Peyer's patch (tissue), 4 donors: ENCODE data around the gene CACNB2. TPM values are rescaled to one million over a fixed set of nuclear protein-coding genes. Genes with fewer than 3 reads are reported as not detected.

Source experiments
- DNase-seq, 3 donors: peaks; one replicate each; pipeline ENCODE4 v3.0.0-alpha.2; 2017 to 2019
- H3K27ac ChIP-seq, 4 donors: fragments of 200-600 bp; sonication (generic); one replicate each; pipeline ENCODE4 v1.5.1; 2016 to 2019
- H3K27me3 ChIP-seq, 2 donors: fragments of 200-600 bp; sonication (generic); one replicate each; pipeline ENCODE4 v1.5.1; 2019
- H3K36me3 ChIP-seq, 3 donors: fragments of 200-600 bp; sonication (generic); one replicate each; pipeline ENCODE4 v1.5.1; 2016 to 2019
- H3K4me1 ChIP-seq, 4 donors: fragments of 200-600 bp; sonication (generic); one replicate each; pipeline ENCODE4 v1.5.1; 2016 to 2019
- H3K4me3 ChIP-seq, 4 donors: fragments of 200-600 bp; sonication (generic); 1 replicate in 3 of 4; 2 replicates in 1 of 4; pipeline ENCODE4 v1.5.1; 2016 to 2019; ENCODE audit warnings: mild to moderate bottlenecking in 1 of 4
- H3K9me3 ChIP-seq, 4 donors: fragments of 200-600 bp; sonication (generic); one replicate each; pipeline ENCODE4 v1.5.1; 2016 to 2019; ENCODE audit warnings: mild to moderate bottlenecking in 1 of 4
- POLR2A ChIP-seq, 2 donors: fragments of 450-650 bp; IDR thresholded peaks; one replicate each; pipeline ENCODE4 v1.5.1; 2017; ENCODE audit warnings: antibody characterized with exemption in 2 of 2, mild to moderate bottlenecking in 2 of 2, moderate library complexity in 2 of 2
- total RNA-seq, 4 donors: library from RNA; depleted of rRNA; stranded (reverse); fragments of >200 nt; gene quantifications; one replicate each; pipeline ENCODE4 v1.1.0, GENCODE V29; 2016
- TF ChIP-seq, protein P1 (sequence below), 6 experiments: fragments of 450-650 bp in 4 of 6; fragments of 200-600 bp in 2 of 6; sonication (generic) in 1 of 6; IDR thresholded peaks; one replicate each; pipeline ENCODE4 v1.5.1; 2017 to 2019; ENCODE audit warnings: antibody characterized with exemption in 6 of 6, mild to moderate bottlenecking in 3 of 6, moderate library complexity in 1 of 6

The CACNB2 gene
- total RNA-seq, 4 donors from 2014 or later = 35.4 to 80.8 (median 48.2) TPM

GRCh38 chr10:18223898-18224297 lies 83.7 kb downstream of the CACNB2 start:
- Histone ChIP-seq H3K27ac (no peak overlapping the region), H3K4me1 (no peaks in the 10 kb centered on the region)
- TF ChIP-seq, protein P1, sequence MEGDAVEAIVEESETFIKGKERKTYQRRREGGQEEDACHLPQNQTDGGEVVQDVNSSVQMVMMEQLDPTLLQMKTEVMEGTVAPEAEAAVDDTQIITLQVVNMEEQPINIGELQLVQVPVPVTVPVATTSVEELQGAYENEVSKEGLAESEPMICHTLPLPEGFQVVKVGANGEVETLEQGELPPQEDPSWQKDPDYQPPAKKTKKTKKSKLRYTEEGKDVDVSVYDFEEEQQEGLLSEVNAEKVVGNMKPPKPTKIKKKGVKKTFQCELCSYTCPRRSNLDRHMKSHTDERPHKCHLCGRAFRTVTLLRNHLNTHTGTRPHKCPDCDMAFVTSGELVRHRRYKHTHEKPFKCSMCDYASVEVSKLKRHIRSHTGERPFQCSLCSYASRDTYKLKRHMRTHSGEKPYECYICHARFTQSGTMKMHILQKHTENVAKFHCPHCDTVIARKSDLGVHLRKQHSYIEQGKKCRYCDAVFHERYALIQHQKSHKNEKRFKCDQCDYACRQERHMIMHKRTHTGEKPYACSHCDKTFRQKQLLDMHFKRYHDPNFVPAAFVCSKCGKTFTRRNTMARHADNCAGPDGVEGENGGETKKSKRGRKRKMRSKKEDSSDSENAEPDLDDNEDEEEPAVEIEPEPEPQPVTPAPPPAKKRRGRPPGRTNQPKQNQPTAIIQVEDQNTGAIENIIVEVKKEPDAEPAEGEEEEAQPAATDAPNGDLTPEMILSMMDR (IDR thresholded peaks at IDR 0.05) = no peak
- TF ChIP-seq POLR2A (IDR thresholded peaks at IDR 0.05) = no peak

GRCh38 chr10:18224626-18225445 lies 84.6 kb downstream of the CACNB2 start:
- H3K4me3 ChIP-seq = no peak overlapping the region
- no peak for TF ChIP-seq POLR2A (IDR thresholded peaks at IDR 0.05)
- TF ChIP-seq, protein P1 (IDR thresholded peaks at IDR 0.05) = no peak
- no peaks in the 10 kb centered on the region for H3K27me3 ChIP-seq
- no peaks in the 10 kb centered on the region for H3K4me1 ChIP-seq
- no peaks in the 10 kb centered on the region for H3K36me3 ChIP-seq
- no peaks in the 10 kb centered on the region for H3K9me3 ChIP-seq
- DNase-seq = no peak
- peak overlapping the region in 1 of 4 donors; percentile 18 for H3K27ac ChIP-seq

More at GRCh38 chr10:18223898-18224297, 83.7 kb downstream of the CACNB2 start:
- no peaks in the 10 kb centered on the region for H3K9me3 ChIP-seq
- no peak for DNase-seq
- no peaks in the 10 kb centered on the region for H3K36me3 ChIP-seq
- H3K4me3 ChIP-seq = no peak overlapping the region
- H3K27me3 ChIP-seq = no peaks in the 10 kb centered on the region

DNA sequence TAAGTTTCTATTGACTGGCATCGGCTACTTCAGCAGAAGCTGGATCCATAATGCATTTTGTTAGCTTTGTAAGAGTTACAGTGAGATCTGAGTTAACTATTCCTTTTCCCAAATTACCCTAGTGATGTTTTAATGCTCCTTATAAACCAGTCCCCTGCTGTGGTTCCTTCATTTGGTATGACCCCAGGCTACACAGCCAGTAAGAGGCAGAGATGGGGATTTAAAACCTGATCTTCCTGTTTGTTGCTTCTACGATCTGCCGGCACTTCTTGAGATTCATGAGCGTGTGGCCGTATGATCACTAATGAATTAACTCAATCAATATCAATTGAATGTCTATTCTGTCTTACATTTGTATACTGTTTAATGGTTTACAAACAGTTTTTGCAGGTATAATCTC lies 86.1 kb downstream of the CACNB2 start:
- H3K27ac ChIP-seq = no peak overlapping the region
- no peaks in the 10 kb centered on the region for H3K27me3 ChIP-seq
- no peak for TF ChIP-seq POLR2A (IDR thresholded peaks at IDR 0.05)
- TF ChIP-seq, protein P1 (IDR thresholded peaks at IDR 0.05) = no peak
- no peaks in the 10 kb centered on the region for H3K36me3 ChIP-seq
- no peak overlapping the region for H3K4me3 ChIP-seq
- H3K9me3 ChIP-seq = no peaks in the 10 kb centered on the region
- no peak for DNase-seq
- H3K4me1 ChIP-seq = no peaks in the 10 kb centered on the region

DNA sequence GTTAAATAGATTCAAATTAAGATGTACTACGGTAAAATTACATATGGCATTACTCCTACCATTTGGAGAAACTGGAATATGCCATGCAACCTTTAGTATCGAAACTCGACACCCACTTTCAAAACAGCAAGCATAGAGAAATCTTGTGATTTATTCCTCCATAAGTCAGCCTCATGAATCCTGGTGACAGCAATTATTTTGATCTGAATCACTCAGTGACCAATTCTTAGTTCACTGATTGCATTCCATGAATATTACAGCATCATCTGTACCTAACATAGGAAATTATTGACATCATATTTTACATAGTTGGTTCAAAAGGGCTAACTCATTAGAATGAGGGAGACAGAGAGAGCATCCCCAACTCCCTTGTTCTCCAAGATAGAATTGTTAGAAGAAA lies 89.6 kb downstream of the CACNB2 start:
- no peak overlapping the region for H3K27ac ChIP-seq
- no peak overlapping the region for H3K4me3 ChIP-seq
- H3K4me1 ChIP-seq = no peaks in the 10 kb centered on the region
- H3K36me3 ChIP-seq = no peaks in the 10 kb centered on the region
- DNase-seq = no peak
- no peak for TF ChIP-seq POLR2A (IDR thresholded peaks at IDR 0.05)
- TF ChIP-seq, protein P1 (IDR thresholded peaks at IDR 0.05) = no peak
- no peaks in the 10 kb centered on the region for H3K9me3 ChIP-seq
- H3K27me3 ChIP-seq = no peaks in the 10 kb centered on the region

DNA sequence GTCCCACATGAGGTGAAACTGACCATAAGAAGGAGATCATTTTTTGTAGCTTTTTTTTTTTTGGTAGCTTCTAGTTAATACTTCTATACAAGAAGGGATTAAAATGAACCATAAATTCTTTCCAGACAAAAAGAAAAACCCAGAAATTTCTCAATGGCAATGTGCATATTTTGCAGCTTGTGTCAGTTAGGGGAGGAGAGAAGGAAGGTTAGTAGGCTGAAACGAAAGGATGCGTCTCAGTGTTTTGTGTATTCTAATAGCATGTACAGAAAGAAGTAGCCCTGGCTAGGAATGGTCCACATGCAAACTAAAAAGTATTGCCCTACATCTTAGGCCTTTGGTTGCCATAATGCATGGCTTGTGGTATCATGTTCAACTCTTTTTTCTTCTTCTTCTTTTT lies 90.6 kb downstream of the CACNB2 start:
- Histone ChIP-seq H3K27ac (no peak overlapping the region), H3K4me3 (no peak overlapping the region), H3K27me3 (no peaks in the 10 kb centered on the region), H3K36me3 (no peaks in the 10 kb centered on the region), H3K4me1 (no peaks in the 10 kb centered on the region), H3K9me3 (no peaks in the 10 kb centered on the region)
- no peak for TF ChIP-seq POLR2A (IDR thresholded peaks at IDR 0.05)
- DNase-seq = no peak

- no peak for DNase-seq
- no peak overlapping the region for H3K27ac ChIP-seq
- no peaks in the 10 kb centered on the region for H3K36me3 ChIP-seq
- TF ChIP-seq POLR2A (IDR thresholded peaks at IDR 0.05) = no peak
- TF ChIP-seq, protein P1 (IDR thresholded peaks at IDR 0.05) = no peak
- no peaks in the 10 kb centered on the region for H3K9me3 ChIP-seq
- H3K4me3 ChIP-seq = no peak overlapping the region
- no peaks in the 10 kb centered on the region for H3K4me1 ChIP-seq
- no peaks in the 10 kb centered on the region for H3K27me3 ChIP-seq
These were observed 91.3 kb downstream of the CACNB2 start for GRCh38 chr10:18231480-18231879.
